SIG-M5 treated with dmso at 0.1 percent for 504 hours (cell line): Measurements from ENCODE around the gene GLMP.

Experiments
- DNase-seq: peaks from one replicate; lab custom pipeline; 2025; ENCODE audit not compliant: unreplicated experiment; lab: John Stamatoyannopoulos, UW

GLMP gene

DNA sequence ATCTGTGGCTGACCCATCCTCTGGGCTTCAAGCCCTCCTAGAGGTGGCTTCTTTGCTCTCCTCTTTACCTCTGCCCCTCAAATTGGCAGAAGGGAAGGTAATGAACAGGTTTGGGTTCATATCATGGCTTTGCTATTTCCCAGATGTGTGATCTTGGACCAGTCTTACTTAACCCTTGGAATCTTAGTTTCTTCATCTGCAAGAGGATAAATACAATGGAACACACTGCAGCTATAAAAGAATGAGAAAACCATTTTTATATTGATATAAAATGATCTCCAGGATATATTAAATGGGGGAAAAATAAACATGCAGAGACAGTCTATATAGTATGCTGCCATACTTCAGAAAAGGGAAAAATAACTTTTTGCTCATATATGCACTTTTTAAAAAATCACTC is 5.6 kb downstream of the GLMP start:
- no peak for DNase-seq

DNA sequence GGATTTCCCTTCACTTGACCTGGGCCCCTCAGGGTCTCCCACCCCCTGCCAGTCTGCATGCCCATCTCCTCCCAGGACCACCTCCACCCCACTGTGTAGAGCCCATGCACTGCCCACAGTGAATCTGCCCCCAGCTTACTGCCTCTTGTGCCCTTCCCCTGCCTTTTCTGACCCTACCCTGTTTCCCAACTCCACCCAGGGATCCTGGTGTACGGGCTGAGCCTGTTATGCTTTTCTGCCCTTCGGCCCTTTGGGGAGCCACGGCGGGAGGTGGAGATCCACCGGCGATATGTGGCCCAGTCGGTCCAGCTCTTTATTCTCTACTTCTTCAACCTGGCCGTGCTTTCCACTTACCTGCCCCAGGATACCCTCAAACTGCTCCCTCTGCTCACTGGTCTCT is 9.4 kb downstream of the GLMP start:
- DNase-seq, result no peak

DNA sequence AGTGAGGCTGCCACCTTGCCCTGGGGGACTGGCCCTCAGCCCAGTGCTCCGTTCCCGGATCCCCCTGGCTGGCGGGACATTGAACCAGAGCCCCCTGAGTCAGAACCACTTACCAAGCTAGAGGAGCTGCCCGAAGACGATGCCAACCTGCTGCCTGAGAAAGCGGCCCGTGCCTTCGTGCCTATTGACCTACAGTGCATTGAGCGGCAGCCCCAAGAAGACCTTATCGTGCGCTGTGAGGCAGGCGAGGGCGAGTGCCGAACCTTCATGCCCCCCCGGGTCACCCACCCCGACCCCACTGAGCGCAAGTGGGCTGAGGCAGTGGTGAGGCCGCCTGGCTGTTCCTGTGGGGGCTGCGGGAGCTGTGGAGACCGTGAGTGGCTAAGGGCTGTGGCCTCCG is 10.0 kb downstream of the GLMP start:
- DNase-seq, result no peak

DNA sequence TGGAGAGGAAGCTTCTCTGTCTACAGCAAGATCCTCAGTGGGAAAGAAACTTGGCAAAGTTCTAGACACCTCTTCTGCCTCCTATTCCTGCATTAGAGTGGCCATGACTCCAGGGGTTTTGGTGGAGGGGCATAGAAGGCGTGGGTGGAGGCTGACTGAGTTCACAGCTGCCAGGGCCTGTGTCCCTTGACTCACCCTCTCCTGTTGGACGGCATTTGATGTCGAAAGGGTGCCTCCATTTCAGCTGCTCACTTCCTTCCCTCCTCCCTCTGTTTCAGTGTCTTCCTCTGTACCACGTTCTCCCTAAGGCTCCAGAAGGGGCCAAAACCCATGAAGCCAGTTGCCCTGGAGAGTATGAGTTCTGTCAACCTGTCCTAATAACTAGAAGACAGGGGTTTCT is 10.7 kb downstream of the GLMP start:
- DNase-seq, result peak; percentile 73

DNA sequence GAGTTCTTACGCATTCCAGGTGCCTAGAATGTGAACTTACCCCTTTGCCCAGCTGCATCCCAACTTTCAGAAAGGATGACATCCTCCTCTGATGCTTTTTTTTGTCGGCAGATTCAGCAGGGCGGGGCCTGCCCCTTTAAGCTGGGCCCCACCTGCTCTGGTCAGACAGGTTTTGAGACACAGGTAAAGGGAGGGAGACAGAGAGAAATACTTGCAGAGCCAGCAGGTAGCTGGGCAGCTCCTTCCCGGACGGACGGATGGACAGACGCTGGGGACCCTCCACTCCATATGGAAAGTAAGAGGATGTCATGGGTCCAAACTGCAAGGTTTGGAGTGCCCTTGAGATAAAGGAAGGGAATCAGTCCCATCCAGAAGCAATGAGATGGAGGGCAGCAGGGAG is 11.4 kb downstream of the GLMP start, which contains the start of gene TMEM79:
Gene TMEM79 (plus strand): TSS at position 214 of the 400 bp plus-strand sequence. CDS start 902 bp downstream, outside the sequence.
- no peak for DNase-seq

- DNase-seq, result no peak
Measured at GRCh38 chr1:156283521-156283920, 12.0 kb downstream of the GLMP start.

GRCh38 chr1:156282479-156283222 is 12.8 kb downstream of the GLMP start, which contains the start of gene SMG5:
Gene SMG5, minus strand, starts transcription at chr1:156282825. Its CDS starts 145 bp downstream, at chr1:156282680.
- DNase-seq, result peak; percentile 99

DNA sequence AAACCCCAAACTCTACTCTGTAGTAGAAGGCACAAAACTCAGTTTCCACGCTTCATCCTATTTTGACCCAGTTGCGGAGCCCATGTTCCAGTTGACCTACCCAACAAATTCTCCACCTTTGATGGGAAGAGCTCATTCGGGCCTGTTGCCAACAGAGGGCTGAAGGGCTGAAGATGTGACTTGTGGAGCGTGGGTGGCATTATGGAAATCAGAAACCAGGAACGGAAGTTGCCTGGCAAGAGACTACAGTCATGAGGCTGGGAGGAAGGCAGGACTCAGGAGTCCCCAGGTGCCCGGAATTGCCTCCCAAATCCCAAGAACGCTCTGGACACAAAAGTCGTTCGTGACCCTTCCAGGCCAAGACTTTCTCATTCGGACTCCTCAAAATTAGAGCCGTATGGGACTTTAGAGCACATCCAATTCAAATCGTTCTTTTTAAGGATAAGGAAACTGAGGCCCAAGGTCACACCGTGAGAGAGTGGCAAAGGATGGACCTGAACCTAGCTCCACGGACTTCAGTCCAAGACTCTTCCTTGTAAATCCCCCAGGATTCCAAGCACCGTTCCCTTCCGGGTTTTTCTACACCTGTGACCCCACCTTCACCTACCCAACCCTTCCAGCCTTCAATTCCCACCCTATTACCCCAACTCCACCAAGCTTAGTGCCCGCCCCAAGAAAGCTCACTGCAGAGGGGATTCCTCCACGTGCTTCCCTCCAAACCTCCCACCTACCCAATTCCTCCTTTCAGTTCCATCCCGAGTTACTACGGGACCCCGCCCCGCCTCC is 13.6 kb downstream of the GLMP start:
- DNase-seq, result peak; percentile 62

GRCh38 chr1:156281281-156281680 is 14.2 kb downstream of the GLMP start:
- peak; percentile 95 for DNase-seq

GRCh38 chr1:156279837-156280236 is 15.6 kb downstream of the GLMP start:
- DNase-seq, result no peak

DNA sequence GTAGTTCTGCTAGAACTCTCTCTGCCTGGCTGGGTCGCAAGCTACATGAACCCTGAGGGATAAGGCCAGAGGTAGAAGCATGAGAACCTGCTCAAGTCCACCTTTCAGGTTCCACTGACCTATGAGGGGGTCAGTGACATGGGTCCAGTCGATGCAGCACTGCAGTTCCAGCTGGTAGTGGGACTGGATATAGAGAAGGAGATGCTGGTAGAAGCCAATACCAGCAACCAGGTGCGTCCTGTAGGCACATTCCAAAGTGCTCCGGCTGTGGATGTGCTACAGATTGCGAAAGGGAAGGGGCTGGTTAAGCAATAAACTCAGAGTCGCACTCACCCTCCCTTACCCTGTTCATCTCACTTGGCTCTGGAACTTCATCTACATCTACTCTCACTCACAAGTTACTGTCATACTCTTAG is 18.5 kb downstream of the GLMP start:
- DNase-seq, result peak; percentile 86

DNA sequence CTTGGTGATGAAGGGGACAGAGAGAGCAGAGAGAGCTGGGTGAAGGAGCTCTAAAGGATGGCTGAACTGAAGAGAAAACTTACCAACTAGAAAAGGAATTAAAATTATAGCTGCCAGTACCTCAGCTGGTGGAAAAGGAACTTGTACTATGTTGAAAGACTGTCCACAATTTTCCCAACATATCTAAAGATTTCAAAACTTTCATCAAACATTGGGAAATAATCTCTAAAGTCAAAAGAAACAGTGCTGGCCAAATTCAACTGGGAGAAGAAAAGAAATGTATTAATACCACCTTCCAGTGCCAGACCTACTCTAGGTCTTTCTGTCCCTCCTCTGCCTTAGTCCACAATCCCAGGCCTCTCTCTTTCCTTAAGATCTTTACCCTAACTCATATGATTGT is 18.9 kb downstream of the GLMP start:
- peak; percentile 89 for DNase-seq

DNA sequence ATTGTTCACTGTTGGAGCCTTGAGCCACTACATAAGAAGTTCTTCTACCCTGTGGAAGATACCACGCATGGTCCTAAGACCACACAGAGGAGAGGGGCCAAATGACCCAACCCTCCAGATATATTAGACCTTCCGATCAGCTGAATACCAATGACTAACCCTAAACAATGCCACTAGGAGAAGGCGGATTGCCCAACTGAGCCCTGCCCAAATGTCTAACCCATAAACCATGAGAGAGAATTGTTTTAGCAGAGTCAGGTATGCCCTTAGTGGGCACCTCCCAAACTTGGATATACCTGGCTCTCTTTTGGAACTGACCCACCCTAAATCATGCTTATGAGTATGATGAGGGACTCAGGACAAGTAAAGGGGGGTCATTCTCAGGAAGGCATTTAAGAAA is 25.2 kb downstream of the GLMP start:
- no peak for DNase-seq

GRCh38 chr1:156268336-156268735 is 27.1 kb downstream of the GLMP start:
- DNase-seq, result no peak

DNA sequence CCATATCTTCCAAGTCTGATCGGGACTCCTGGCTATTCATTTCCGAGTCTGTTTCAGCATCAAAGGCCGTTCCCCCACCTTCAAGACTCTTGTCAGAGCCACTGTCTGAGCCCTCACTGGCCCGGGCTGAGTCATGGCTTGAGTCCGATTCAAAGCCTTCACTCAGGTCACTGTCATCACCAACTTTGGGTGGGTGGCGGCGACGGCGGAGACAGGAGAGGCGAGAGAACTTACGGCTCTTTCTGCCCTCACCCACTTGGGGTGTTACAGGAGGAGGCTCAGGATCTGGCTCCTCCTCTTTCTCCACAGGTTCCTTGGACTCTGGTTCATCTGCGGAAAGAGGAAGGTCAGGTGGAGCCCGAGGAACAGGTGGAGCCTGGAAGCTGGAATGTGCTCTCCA is 29.4 kb downstream of the GLMP start:
- DNase-seq, result no peak

DNA sequence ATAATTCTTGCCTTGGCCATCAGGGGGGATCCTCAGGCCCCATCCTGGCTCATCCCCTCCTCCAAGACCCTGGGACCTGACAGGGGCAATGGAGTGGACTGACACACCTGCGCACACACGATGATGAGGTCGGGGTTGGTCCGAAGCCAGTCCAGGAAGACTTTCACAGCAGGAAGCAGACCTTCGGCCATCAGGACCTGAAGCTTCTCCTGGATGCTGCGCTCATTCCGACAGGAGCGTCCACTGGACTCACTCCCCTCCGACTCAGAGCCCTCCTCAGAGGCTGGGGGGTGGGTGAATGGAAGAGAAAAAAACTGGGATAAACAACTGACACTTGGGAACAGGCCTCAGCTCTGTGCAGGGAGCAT is 32.2 kb downstream of the GLMP start:
- no peak for DNase-seq

GRCh38 chr1:156262461-156263287 is 32.8 kb downstream of the GLMP start:
- no peak for DNase-seq

DNA sequence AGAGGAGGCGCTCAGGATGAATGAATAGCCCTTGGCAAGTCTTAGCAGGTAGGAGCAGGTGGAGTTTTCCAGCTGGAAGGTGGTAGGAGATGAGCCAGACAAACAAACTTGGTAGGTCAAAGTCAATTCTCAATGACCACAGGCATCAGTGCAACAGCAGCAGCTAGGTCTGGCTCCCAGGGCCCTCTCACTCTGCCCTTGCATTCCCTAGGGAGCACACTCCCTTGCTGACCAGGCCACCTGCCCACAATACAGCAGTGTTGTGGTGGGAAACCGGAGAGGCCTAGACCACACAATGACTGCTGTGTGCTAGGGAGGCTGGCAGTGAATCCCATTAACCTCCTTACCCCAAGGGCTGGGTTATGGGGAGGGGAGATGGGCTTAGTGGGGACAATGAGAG is 34.6 kb downstream of the GLMP start:
- no peak for DNase-seq

DNA sequence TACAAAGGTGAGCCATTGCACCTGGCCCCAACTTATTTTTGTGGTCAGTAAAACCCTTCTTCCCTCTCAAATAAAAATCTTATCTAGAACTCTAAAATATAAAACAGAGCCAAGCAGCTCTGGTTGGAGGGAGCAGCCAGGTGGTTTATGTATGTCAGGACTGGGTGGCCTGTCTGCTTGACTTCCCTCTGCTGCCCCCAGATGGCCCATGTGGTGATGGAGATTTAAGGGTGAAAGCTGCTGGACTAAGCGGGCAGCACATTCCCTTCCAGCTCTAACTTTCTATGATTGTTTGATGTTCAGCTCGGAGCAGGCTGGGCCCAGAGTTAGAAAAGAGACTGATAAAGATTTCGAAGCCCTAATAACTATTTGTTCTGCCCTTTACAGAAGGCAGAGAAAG is 35.7 kb downstream of the GLMP start:
- DNase-seq, result no peak

DNA sequence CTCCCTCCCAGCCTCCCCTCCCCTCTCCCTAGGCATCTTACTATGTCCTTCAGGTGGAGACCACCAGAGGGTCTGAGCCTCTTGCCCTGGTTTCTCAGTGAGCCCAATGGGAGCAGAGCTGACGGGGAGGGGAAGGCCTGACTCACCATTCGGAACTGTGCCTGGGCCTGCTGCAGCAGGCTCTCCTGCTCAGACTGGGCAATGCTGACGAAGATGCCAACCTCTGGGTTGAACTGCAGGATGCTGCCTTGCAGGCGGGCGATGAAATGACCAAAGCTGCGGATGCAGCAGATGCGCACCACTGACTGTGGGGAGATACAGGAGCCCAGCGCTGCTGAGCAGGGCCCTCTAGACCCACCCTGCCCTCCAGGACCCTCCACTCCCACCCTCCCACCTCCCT is 36.6 kb downstream of the GLMP start:
- DNase-seq, result no peak

DNA sequence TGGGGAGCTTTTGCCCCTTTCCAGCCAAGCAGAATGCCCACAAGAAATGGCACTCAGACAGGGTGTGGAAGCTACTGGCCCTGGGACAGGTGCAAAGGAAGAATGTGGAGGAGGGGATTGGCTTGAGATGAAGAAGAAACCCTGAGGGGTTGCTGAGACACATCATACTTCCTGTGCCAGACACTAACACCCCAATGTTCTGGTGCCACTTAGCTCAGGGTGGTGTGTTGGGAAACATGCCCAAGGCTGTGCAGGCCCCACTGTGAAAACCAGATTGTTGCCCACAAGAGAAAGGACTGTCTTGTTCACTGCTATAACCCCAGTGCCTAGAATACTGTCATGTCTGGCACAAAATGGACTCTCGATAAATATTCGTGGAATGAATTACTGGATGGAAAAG is 37.8 kb downstream of the GLMP start:
- DNase-seq, result no peak
